GM10847 (cell line): ENCODE results near the gene KCNIP1.

Experiments used
- POLR2A ChIP-seq: IDR thresholded peaks from 2 replicates; pipeline ENCODE4 v1.6.1; 2011; ENCODE audit not compliant: insufficient read length; ENCODE audit errors: extremely low read depth

Gene KCNIP1

GRCh38 chr5:170636801-170637477 lies 133.1 kb downstream of the KCNIP1 start:
- no peak for TF ChIP-seq POLR2A

DNA sequence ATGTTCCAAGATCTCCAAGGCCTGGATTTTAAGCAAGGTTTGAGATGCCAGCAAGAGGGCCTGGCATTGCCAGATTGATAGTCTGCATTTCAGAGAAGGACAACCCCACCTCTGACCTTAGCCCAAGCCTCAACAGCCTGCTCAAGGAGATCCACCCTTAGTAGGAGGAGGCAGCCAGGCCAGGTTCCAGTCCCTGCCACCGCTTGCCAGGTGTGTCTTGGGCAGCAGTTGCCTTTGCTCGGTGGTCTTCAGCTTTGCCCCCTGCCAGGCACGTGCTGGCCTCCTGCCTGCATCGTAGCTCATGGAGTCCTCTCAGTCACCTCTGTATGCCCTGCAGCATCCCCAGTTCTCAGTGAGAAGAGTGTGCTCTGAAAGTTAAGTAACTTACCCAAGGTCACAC lies 134.2 kb downstream of the KCNIP1 start:
- no peak for TF ChIP-seq POLR2A

DNA sequence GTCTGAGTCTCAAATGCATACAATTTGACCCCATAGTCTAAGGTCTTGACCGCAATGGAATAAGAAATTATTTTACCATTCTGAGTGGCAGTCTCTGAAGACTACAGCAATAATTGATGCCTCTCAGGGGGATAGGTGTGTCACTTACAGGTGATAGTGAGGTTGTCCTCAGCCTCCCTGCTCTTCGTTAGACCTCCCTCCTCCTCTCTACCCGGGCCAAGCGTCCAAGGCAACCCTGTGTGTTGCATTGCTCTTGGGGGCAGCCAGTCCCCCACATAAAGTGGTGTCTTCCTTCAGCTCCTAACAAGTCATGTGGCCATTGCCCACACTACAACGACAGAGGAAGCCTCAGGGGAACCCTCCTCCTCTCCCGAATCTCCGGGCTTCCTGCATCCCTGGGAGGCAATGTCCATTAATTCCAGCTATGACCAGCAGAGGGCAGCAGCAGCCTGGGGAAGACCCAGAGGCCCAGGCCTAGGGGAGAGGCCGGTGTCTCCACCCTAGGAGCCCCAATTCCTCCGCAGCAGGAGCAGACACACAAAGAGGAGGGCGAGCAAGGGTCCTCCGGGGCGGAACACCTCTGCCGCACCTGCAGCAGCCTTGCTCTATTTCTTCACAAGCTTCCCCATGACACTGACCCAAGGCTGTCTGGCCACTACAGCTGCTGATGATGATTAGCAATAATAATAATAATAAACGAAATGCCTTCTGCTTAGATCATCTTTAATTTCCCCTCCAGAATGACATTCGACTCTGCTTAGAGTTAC lies 134.8 kb downstream of the KCNIP1 start:
- no peak for TF ChIP-seq POLR2A

- TF ChIP-seq POLR2A: no peak
Measured at GRCh38 chr5:170639221-170639925, 135.6 kb downstream of the KCNIP1 start.

GRCh38 chr5:170640731-170641588 lies 137.1 kb downstream of the KCNIP1 start:
- no peak for TF ChIP-seq POLR2A

- no peak for TF ChIP-seq POLR2A
Measured at GRCh38 chr5:170641589-170642031, 137.8 kb downstream of the KCNIP1 start.

DNA sequence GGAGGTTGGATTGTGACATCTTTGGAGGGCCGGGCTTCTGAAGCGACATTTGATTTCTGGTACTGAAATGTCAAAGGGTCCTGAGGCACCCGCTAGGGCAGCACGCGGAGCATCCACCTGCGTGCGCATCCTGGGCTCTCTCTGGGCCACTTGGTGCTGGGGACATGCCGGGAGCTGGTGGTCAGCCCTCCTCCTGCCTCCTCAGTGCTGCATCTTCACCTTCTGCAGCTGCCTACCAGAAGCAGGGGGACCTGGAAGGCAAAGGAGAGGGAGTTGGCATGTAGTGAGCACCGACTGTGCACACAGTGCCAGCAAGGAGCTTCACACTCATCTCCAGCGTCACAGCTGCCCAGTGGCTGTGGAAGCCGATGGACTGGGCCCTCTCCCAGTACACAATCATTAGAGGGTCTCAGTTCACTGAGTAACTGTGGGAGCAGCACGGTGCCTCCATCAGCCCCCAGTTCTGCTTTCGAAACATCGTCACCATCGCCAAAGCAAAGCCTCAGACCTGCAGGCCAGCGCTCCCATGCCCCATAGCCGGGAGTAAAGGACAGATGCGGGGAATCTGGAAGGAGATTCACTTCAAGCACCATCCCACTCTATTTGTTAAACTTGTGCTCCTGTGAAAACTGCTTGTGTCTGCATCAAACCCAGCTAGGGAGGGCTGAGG lies 138.4 kb downstream of the KCNIP1 start:
- no peak for TF ChIP-seq POLR2A

GRCh38 chr5:170642776-170643436 lies 139.1 kb downstream of the KCNIP1 start:
- TF ChIP-seq POLR2A: no peak

- no peak for TF ChIP-seq POLR2A
Measured at GRCh38 chr5:170643591-170643990, 139.8 kb downstream of the KCNIP1 start.

- no peak for TF ChIP-seq POLR2A
Measured at GRCh38 chr5:170644501-170644900, 140.7 kb downstream of the KCNIP1 start.

DNA sequence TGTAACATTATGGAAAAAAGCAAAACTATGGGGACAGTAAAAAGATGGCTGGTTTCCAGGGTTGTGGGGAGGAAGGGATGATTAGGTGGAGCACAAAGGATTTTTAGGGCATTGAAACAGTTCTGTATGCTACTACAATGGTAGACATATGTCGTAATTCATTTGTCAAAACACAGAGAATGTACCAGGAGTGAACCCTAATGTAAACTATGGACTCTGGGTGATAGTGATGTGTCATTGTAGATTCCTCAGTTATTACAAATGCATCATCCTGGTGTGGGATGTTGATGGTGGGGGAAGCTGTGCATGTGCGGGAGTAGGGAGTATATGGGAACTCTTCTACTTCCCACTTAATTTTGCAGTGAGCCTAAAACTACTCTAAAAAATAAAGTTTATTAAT lies 144.7 kb downstream of the KCNIP1 start:
- no peak for TF ChIP-seq POLR2A

DNA sequence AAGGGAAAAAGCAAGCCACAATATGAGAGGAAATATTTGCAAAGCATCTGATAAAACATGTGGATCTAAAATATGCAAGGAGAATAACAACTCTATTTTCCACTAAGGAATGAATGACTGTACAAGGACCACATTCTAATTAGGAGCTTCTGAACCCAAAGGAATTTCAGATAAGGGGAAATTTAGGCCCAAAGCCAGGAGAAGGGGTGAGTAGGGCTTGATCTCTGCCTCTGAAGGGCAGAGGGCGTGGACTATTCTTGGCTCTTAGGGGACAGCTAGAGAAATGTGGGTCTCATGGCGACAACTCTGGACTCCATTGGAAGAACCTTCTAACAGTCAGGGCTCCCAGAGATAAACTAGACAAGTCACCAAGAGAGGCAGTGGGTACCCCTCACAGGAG lies 147.0 kb downstream of the KCNIP1 start:
- no peak for TF ChIP-seq POLR2A

GRCh38 chr5:170651604-170652277 lies 147.9 kb downstream of the KCNIP1 start:
- TF ChIP-seq POLR2A: no peak
